Naive thymus-derived CD8-positive, alpha-beta T cell (primary cell): ENCODE data around the gene C10orf71. TPM values are rescaled to one million over a fixed set of nuclear protein-coding genes. Genes with fewer than 3 reads are reported as not detected.

Source experiments
- ATAC-seq, 2 donors: fragments of 150-1000 bp; cut with Tn5 transposase in 1 of 2; sonication (Bioruptor Pico), chemical (Tn5 transposase) in 1 of 2; 1 replicate in 1 of 2; 2 replicates in 1 of 2; pipeline ENCODE4 v1.10.0; 2021; ENCODE audit warnings: mild to moderate bottlenecking in 2 of 2, moderate library complexity in 2 of 2
- POLR2A ChIA-PET: fragments of 350-600 bp; sonication (Branson Sonifier 250); formaldehyde crosslinking; loops from one replicate; lab custom pipeline; 2021; ENCODE audit warnings: antibody characterized with exemption; lab: Charles Lee
- DNase-seq, 10 donors: peaks; one replicate each; pipeline versions ENCODE4 v3.0.0 to v3.0.0-alpha.2; 2020 to 2022
- H3K27ac Mint-ChIP-seq, 10 donors: one replicate each; pipeline ENCODE4 v1.8.0; 2020 to 2022; ENCODE audit warnings: mild to moderate bottlenecking in 10 of 10, mixed read lengths in 10 of 10, moderate library complexity in 4 of 10, inconsistent platforms in 1 of 10
- H3K27me3 Mint-ChIP-seq, 5 donors: one replicate each; pipeline ENCODE4 v1.8.0; 2021 to 2022; ENCODE audit warnings: mixed read lengths in 5 of 5
- H3K36me3 Mint-ChIP-seq, 3 donors: one replicate each; pipeline ENCODE4 v1.8.0; 2020 to 2022; ENCODE audit warnings: mixed read lengths in 3 of 3, mild to moderate bottlenecking in 2 of 3, inconsistent platforms in 1 of 3
- H3K4me1 Mint-ChIP-seq, 4 donors: one replicate each; pipeline ENCODE4 v1.8.0; 2021 to 2022; ENCODE audit warnings: mixed read lengths in 4 of 4
- H3K4me3 Mint-ChIP-seq, 10 donors: one replicate each; pipeline ENCODE4 v1.8.0; 2020 to 2022; ENCODE audit warnings: mild to moderate bottlenecking in 10 of 10, mixed read lengths in 10 of 10, moderate library complexity in 6 of 10, inconsistent platforms in 1 of 10
- H3K9me3 Mint-ChIP-seq, 9 donors: one replicate each; pipeline ENCODE4 v1.8.0; 2020 to 2022; ENCODE audit warnings: mixed read lengths in 9 of 9, mild to moderate bottlenecking in 3 of 9, inconsistent platforms in 1 of 9, moderate library complexity in 1 of 9
- polyA plus RNA-seq, 3 donors: library from polyadenylated mRNA; unstranded; fragments of 300-500 nt; fragmentation: Illumina TruSeq; gene quantifications; one replicate each; pipeline ENCODE4 v1.2.3, GENCODE V29; 2021
- total RNA-seq, 8 experiments: library from RNA in 2 of 8; stranded (reverse) in 2 of 8; gene quantifications; one replicate each; pipeline ENCODE4 v1.2.3 and lab custom pipeline; 2021 to 2026

Gene C10orf71
- total and polyA plus RNA-seq, 5 experiments from 2014 or later = not detected

DNA sequence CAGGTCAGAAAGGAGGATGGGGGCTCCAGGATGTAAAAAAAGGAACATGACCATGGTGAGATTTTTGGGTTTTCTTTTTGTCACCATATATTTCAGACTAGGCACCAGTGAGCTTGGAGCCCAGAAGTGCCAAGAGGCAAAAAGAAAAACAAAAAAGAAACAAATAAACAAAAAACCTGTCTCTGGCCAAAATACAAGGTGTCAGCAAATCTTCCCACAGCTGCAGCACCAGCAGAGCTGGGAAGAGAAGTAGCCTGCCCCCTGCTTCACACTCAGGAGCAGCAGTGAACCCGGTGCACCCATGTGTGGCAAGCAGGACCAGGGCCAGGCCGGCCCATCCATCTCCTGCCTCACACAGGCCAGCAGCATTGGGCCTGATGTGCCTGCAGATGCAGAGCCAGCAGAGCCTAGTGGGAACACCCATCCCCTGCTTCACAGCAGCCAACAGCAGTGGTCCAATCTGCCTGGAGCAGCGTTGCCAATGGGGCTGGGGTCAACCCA is 34.7 kb upstream of the C10orf71 start:
- Mint-ChIP-seq H3K36me3 (peaks cover 0 to 27% (median 3%) of the 10 kb centered on the region in 3 donors), H3K27ac (no peak overlapping the region), H3K9me3 (peaks cover 11 to 35% (median 29%) of the 10 kb centered on the region in 9 donors), H3K4me1 (peaks cover 0 to 8% (median 0%) of the 10 kb centered on the region in 4 donors), H3K27me3 (peaks cover 0 to 6% (median 0%) of the 10 kb centered on the region in 5 donors), H3K4me3 (peak overlapping the region in 1 of 10 donors; percentile 7)
- POLR2A ChIA-PET = no interaction called here
- DNase-seq (no peak), ATAC-seq (no peak)

- no peak overlapping the region for H3K4me3 Mint-ChIP-seq
These were observed 33.1 kb upstream of the C10orf71 start for GRCh38 chr10:49265885-49266284.

GRCh38 chr10:49268185-49268584 is 30.8 kb upstream of the C10orf71 start:
- DNase-seq = no peak
- Mint-ChIP-seq H3K27ac (no peak overlapping the region), H3K4me3 (no peak overlapping the region), H3K4me1 (peaks cover 9 to 20% (median 14%) of the 10 kb centered on the region in 4 donors), H3K9me3 (peaks cover 13 to 35% (median 32%) of the 10 kb centered on the region in 9 donors), H3K36me3 (peaks cover 0 to 27% (median 3%) of the 10 kb centered on the region in 3 donors), H3K27me3 (no peaks in the 10 kb centered on the region)
- no peak for ATAC-seq
- POLR2A ChIA-PET = no interaction called here

More at GRCh38 chr10:49265885-49266284, 33.1 kb upstream of the C10orf71 start:
- Mint-ChIP-seq H3K9me3 (peaks cover 13 to 35% (median 32%) of the 10 kb centered on the region in 9 donors), H3K27me3 (peaks cover 0 to 2% (median 0%) of the 10 kb centered on the region in 5 donors), H3K4me1 (peaks cover 0 to 9% (median under 1%) of the 10 kb centered on the region in 4 donors), H3K27ac (peak overlapping the region in 1 of 10 donors; percentile 24), H3K36me3 (peaks cover 0 to 27% (median 3%) of the 10 kb centered on the region in 3 donors)
- ATAC-seq (no peak), DNase-seq (no peak)
- POLR2A ChIA-PET = interaction anchor here (0.7 kb wide), 1 partner anchor 30 kb away, joined by 3 read pairs; no protein-coding TSS in a partner anchor

DNA sequence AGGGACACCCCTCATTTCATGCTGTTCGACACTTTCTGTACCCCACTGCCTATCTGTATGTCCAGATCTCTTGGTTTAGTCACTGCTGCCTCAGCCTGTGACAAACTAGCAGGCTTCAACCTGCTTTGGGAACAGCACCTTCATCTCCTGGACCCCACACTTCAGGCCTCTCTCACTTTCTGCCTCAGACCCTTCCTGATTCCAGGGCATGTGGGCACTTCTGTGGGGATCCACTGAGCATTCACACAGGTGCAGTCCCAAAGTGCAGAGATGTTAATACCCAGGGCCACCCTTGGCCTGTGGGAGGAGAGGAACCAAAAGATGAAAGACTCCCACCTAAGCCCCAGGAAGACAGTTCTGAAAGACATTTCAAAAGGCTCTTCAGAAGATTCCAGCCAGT is 29.4 kb upstream of the C10orf71 start:
- Mint-ChIP-seq H3K9me3 (peaks cover 11 to 34% (median 28%) of the 10 kb centered on the region in 9 donors), H3K27ac (no peak overlapping the region)

GRCh38 chr10:49270565-49270964 is 28.4 kb upstream of the C10orf71 start:
- ATAC-seq (no peak), DNase-seq (no peak)
- Mint-ChIP-seq H3K4me1 (peaks cover 9 to 20% (median 14%) of the 10 kb centered on the region in 4 donors), H3K27me3 (no peaks in the 10 kb centered on the region), H3K9me3 (peaks cover 9 to 25% (median 19%) of the 10 kb centered on the region in 9 donors), H3K4me3 (no peak overlapping the region), H3K36me3 (peaks cover 0 to 18% (median 3%) of the 10 kb centered on the region in 3 donors), H3K27ac (no peak overlapping the region)
- POLR2A ChIA-PET = no interaction called here

More for the DNA sequence above, 29.4 kb upstream of the C10orf71 start:
- Mint-ChIP-seq H3K4me1 (peaks cover 9 to 20% (median 14%) of the 10 kb centered on the region in 4 donors), H3K4me3 (no peak overlapping the region), H3K27me3 (no peaks in the 10 kb centered on the region), H3K36me3 (peaks cover 0 to 27% (median 3%) of the 10 kb centered on the region in 3 donors)
- no peak for ATAC-seq
- POLR2A ChIA-PET = no interaction called here
- no peak for DNase-seq

DNA sequence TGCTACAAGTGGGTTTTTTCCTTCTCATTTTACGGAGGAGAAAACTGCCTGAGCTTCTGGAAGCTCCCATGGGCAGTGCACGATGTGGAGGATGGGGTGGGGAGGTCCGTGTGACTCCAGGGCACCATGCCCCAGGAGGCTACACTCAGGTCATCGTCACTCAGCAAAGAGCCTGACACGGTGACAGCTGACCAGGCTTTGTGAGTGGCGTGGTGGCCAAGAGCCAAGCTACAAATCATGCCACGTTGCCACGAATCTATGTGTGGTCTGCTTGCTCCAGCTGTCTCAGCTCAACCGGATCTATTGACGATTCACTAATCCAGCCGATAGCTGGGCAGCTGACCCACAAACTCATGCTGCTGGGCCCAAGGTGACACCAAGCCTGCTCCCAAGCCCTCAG is 27.6 kb upstream of the C10orf71 start:
- Mint-ChIP-seq H3K27me3 (no peaks in the 10 kb centered on the region), H3K4me3 (no peak overlapping the region), H3K27ac (no peak overlapping the region), H3K36me3 (peaks cover 0 to 10% (median 0%) of the 10 kb centered on the region in 3 donors), H3K4me1 (peaks cover 9 to 20% (median 14%) of the 10 kb centered on the region in 4 donors), H3K9me3 (peaks cover 3 to 17% (median 12%) of the 10 kb centered on the region in 9 donors)
- ATAC-seq (no peak), DNase-seq (no peak)
- POLR2A ChIA-PET = no interaction called here

GRCh38 chr10:49272251-49273081 is 26.5 kb upstream of the C10orf71 start:
- peak overlapping the region in 3 of 10 donors; percentile 73 to 90 (median 80) for H3K27ac Mint-ChIP-seq
- no peak for DNase-seq

DNA sequence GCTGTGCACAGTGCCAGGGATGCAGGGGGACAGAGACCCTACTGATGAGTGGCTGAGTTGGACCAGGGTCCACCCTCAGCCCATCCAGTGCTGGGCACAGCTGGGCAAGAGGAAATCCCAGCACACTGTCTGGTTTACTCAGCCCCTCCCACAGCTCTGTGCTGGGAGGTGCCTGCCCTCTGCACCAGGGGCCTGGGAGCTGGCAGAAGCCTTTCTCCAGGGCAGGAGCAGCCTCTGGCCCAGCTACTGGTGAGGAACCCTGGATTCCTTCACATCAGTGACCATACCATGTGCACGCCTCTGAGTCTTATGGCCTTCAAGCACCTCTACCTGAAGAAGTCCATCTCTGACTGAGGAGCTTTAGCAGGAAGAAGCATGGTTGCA is 25.9 kb upstream of the C10orf71 start:
- Mint-ChIP-seq H3K9me3 (peaks cover 0 to 3% (median 0%) of the 10 kb centered on the region in 9 donors), H3K4me3 (no peak overlapping the region), H3K27me3 (no peaks in the 10 kb centered on the region), H3K4me1 (peaks cover 9 to 20% (median 14%) of the 10 kb centered on the region in 4 donors), H3K36me3 (no peaks in the 10 kb centered on the region), H3K27ac (peak overlapping the region in 2 of 10 donors; percentile 73 to 90)
- DNase-seq (no peak), ATAC-seq (peak in 1 of 2 donors; percentile 12)
- POLR2A ChIA-PET = no interaction called here

More at GRCh38 chr10:49272251-49273081, 26.5 kb upstream of the C10orf71 start:
- POLR2A ChIA-PET = no interaction called here
- H3K4me1 Mint-ChIP-seq = peaks cover 9 to 20% (median 14%) of the 10 kb centered on the region in 4 donors
- H3K27me3 Mint-ChIP-seq = no peaks in the 10 kb centered on the region
- H3K4me3 Mint-ChIP-seq = peak overlapping the region in 4 of 10 donors; percentile 6 to 33 (median 25)
- peak in 1 of 2 donors; percentile 23 for ATAC-seq
- peaks cover 0 to 4% (median 0%) of the 10 kb centered on the region in 3 donors for H3K36me3 Mint-ChIP-seq
- peaks cover 0 to 6% (median 4%) of the 10 kb centered on the region in 9 donors for H3K9me3 Mint-ChIP-seq

- Mint-ChIP-seq H3K36me3 (no peaks in the 10 kb centered on the region), H3K4me3 (no peak overlapping the region), H3K9me3 (peaks cover 0 to 3% (median 0%) of the 10 kb centered on the region in 9 donors), H3K4me1 (peaks cover 9 to 20% (median 14%) of the 10 kb centered on the region in 4 donors), H3K27ac (no peak overlapping the region), H3K27me3 (no peaks in the 10 kb centered on the region)
- no peak for DNase-seq
- ATAC-seq = no peak
- POLR2A ChIA-PET = no interaction called here
These were observed 25.3 kb upstream of the C10orf71 start for GRCh38 chr10:49273626-49274025.

DNA sequence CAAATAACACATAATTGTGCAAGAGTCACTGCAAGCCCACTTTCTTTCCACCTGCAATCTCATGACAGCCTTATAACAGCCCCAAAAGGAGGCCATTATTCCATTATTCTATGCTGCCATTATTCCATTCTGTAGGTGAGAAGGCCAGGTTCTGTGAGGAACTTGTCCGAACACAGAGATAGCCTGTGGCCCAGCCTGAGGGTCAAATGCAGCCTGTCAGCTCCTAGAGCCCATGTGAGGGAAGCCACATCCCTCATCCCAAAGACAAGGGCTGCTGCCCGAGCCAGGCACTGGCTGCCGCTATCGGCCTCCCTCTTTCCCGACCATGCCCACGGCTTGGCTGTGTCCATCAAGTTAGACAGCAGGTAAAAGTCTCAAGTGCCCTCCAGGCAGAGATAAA is 24.1 kb upstream of the C10orf71 start:
- peaks cover 9 to 21% (median 14%) of the 10 kb centered on the region in 4 donors for H3K4me1 Mint-ChIP-seq
- peaks cover 0 to 2% (median 0%) of the 10 kb centered on the region in 9 donors for H3K9me3 Mint-ChIP-seq
- no peak for ATAC-seq

GRCh38 chr10:49275896-49276295 is 23.1 kb upstream of the C10orf71 start:
- Mint-ChIP-seq H3K4me3 (no peak overlapping the region), H3K9me3 (no peaks in the 10 kb centered on the region), H3K27ac (no peak overlapping the region), H3K4me1 (peaks cover 8 to 22% (median 14%) of the 10 kb centered on the region in 4 donors), H3K27me3 (no peaks in the 10 kb centered on the region), H3K36me3 (no peaks in the 10 kb centered on the region)
- ATAC-seq (no peak), DNase-seq (no peak)
- POLR2A ChIA-PET = no interaction called here

More for the DNA sequence above, 24.1 kb upstream of the C10orf71 start:
- peak in 1 of 10 donors; percentile 4 for DNase-seq
- H3K36me3 Mint-ChIP-seq = no peaks in the 10 kb centered on the region
- H3K27me3 Mint-ChIP-seq = no peaks in the 10 kb centered on the region
- H3K4me3 Mint-ChIP-seq = no peak overlapping the region
- POLR2A ChIA-PET = no interaction called here
- no peak overlapping the region for H3K27ac Mint-ChIP-seq

GRCh38 chr10:49276596-49276995 is 22.4 kb upstream of the C10orf71 start:
- Mint-ChIP-seq H3K9me3 (no peaks in the 10 kb centered on the region), H3K27me3 (no peaks in the 10 kb centered on the region), H3K36me3 (no peaks in the 10 kb centered on the region), H3K4me1 (peaks cover 7 to 21% (median 14%) of the 10 kb centered on the region in 4 donors), H3K4me3 (no peak overlapping the region), H3K27ac (peak overlapping the region in 1 of 10 donors; percentile 40)
- DNase-seq (no peak), ATAC-seq (no peak)
- POLR2A ChIA-PET = no interaction called here

DNA sequence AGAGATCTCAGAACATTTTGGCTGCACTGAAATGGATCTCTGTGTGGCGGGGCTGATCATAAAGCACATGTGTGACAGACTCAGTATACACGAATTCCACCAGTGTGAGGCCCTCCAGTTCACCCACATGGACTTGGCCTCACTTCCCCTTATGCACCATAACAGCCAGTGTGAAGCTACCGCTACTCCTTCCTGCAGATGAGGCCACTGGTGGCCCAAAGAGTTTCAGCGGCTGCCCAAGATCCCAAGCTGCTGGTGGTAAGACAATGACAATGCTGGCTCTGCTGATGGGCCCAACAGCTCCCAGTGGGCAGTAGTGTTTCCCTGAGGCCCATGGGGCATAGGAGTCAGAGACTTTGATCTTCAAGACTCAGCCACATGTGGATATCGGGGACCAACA is 21.0 kb upstream of the C10orf71 start:
- H3K27ac Mint-ChIP-seq = no peak overlapping the region
- peaks cover 0 to 2% (median 0%) of the 10 kb centered on the region in 5 donors for H3K27me3 Mint-ChIP-seq
- no peaks in the 10 kb centered on the region for H3K36me3 Mint-ChIP-seq
- no peaks in the 10 kb centered on the region for H3K9me3 Mint-ChIP-seq
- H3K4me1 Mint-ChIP-seq = peaks cover 0 to 9% (median under 1%) of the 10 kb centered on the region in 4 donors
- POLR2A ChIA-PET = no interaction called here
- DNase-seq = no peak
- no peak for ATAC-seq
- no peak overlapping the region for H3K4me3 Mint-ChIP-seq
